Activated CD4-positive, alpha-beta T cell treated with anti-CD3 and anti-CD28 coated beads for 36 hours (primary cell): ENCODE measurements around the gene XPNPEP3. TPM values are rescaled to one million over a fixed set of nuclear protein-coding genes. Genes with fewer than 3 reads are reported as not detected.
"Not testable (repeated sequence)": the region's sequence is repeated elsewhere in the genome, so short reads cannot be mapped to it uniquely, and the experiment has no call there.

Source experiments
- ATAC-seq: fragments of 200-7000 bp; cut with Tn5 transposase; one replicate; pipeline ENCODE4 v1.10.0; 2021; ENCODE audit warnings: mild to moderate bottlenecking, moderate library complexity
- CTCF ChIA-PET: fragments of 350-600 bp; sonication (Branson Sonifier 250); formaldehyde crosslinking; loops from one replicate; lab custom pipeline; 2021; ENCODE audit warnings: antibody characterized with exemption; lab: Charles Lee
- POLR2A ChIA-PET: fragments of 350-600 bp; sonication (Branson Sonifier 250); formaldehyde crosslinking; loops from one replicate; lab custom pipeline; 2021; ENCODE audit warnings: antibody characterized with exemption, inconsistent platforms; lab: Charles Lee
- DNase-seq: peaks from one replicate; pipeline ENCODE4 v3.0.0-alpha.2; 2020
- H3K27ac Mint-ChIP-seq: one replicate; pipeline ENCODE4 v1.8.0; 2021; ENCODE audit warnings: mixed read lengths
- H3K27me3 Mint-ChIP-seq: one replicate; pipeline ENCODE4 v1.8.0; 2021; ENCODE audit warnings: mixed read lengths
- H3K36me3 Mint-ChIP-seq: one replicate; pipeline ENCODE4 v1.8.0; 2021; ENCODE audit warnings: low read depth, mixed read lengths
- H3K4me1 Mint-ChIP-seq: one replicate; pipeline ENCODE4 v1.8.0; 2021; ENCODE audit warnings: mixed read lengths
- H3K4me3 Mint-ChIP-seq: one replicate; pipeline ENCODE4 v1.8.0; 2021; ENCODE audit warnings: mild to moderate bottlenecking, moderate library complexity, mixed read lengths
- H3K9me3 Mint-ChIP-seq: one replicate; pipeline ENCODE4 v1.8.0; 2021; ENCODE audit warnings: low read depth, mixed read lengths
- intact Hi-C, 2 experiments: fragments of 100-400 bp; cut with DNase I in 1 of 2; cut with micrococcal nuclease in 1 of 2; formaldehyde crosslinking; loops; one replicate each; pipeline versions ENCODE4 v1.14.2 to v1.15.1; 2022 to 2024; cut with DNase I, micrococcal nuclease
- total RNA-seq, 2 experiments: library from RNA; stranded (reverse); gene quantifications; one replicate each; pipeline ENCODE4 v1.2.3, GENCODE V29; 2021

Gene XPNPEP3
- total RNA-seq, 2 experiments from 2014 or later: 21.5 to 25.8 TPM

DNA sequence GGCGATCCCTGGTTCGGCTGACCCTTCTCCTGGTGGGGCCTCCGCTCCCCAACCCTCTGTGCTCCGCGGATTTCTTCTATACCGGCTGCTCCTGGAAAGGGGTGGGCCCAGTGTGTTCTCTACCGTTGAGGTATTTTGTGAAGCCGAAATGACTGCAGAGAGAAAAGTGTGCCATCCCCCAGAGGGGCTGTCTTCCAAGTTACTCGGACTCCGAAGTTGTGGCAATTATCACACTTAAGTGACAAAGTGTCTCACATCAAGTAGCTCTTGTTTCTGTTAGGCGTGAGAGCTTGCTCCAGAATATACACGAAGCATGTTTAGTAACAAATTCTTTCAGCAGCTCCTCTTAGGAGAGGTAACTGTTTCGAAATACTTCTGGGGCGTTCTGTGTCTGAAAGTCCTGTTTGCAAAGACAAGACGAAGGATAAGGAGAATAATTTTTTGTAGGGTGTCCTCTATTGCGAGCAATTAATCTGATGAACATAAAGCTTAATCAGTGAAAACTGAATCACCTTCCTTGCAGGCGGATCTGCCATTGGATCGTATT is 434 bp downstream of the XPNPEP3 start:
- Mint-ChIP-seq H3K27ac (peak overlapping the region; percentile 99), H3K9me3 (no peaks in the 10 kb centered on the region), H3K27me3 (no peaks in the 10 kb centered on the region), H3K4me3 (peak overlapping the region; percentile 97), H3K36me3 (peaks cover 24% of the 10 kb centered on the region), H3K4me1 (peaks cover 49% of the 10 kb centered on the region)
- POLR2A ChIA-PET: interaction anchor here (0.5 to 1.3 kb wide), 6 partner anchors 38 to 831 kb away, joined by 3 to 8 read pairs (median 3); partner anchors contain the start of genes PHF5A, PMM1, SLC25A17 and SNU13
- intact Hi-C loops: loop anchor here (1.0 to 5.0 kb wide), 11 partner anchors 40 to 763 kb away; partner anchors contain the start of genes ACO2 (in 1 of the 2), DESI1 (in 1 of the 2), EP300 (in 1 of the 2) and L3MBTL2 (in 1 of the 2)
- ATAC-seq (no peak), DNase-seq (no peak)
- CTCF ChIA-PET: interaction anchor here (0.5 to 2.2 kb wide), 8 partner anchors 10 to 813 kb away, joined by 3 to 11 read pairs (median 4); partner anchors contain the start of gene SLC25A17

DNA sequence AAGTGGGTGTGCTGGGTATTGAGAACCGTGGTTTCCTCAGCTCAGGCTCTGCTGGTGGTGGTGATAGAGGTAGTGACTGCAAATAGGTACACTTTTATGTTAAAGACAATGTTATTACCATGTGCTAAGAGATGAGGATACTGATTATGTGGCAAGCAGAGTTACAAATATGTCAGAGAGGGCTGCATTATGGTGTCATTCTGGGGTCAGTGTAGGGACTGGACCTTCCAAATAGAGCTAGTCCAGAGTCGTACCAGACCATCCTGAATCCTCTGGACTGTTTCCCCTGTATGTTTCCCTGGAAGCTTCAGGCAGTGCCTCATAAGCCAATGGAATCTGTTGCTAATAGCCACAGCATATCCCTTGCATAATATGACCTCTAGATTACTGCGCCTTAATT is 5.1 kb downstream of the XPNPEP3 start, which contains the start of gene DNAJB7:
Gene DNAJB7, minus strand, starts transcription at position 101 of the 400 bp plus-strand sequence. CDS start 119 bp downstream, outside the sequence.
- intact Hi-C loops: no loop called here
- Mint-ChIP-seq H3K27me3 (no peaks in the 10 kb centered on the region), H3K9me3 (no peaks in the 10 kb centered on the region), H3K4me3 (no peak within 1 kb of the TSS), H3K27ac (peak within 1 kb of the TSS; percentile 70), H3K36me3 (peaks cover 13% of the 10 kb centered on the region), H3K4me1 (peaks cover 33% of the 10 kb centered on the region)
- ATAC-seq (no peak), DNase-seq (no peak)
- ChIA-PET POLR2A (no interaction called here), CTCF (interaction anchor here (0.6 to 0.7 kb wide), 2 partner anchors 37 to 83 kb away, joined by 3 read pairs; no protein-coding TSS in a partner anchor)

DNA sequence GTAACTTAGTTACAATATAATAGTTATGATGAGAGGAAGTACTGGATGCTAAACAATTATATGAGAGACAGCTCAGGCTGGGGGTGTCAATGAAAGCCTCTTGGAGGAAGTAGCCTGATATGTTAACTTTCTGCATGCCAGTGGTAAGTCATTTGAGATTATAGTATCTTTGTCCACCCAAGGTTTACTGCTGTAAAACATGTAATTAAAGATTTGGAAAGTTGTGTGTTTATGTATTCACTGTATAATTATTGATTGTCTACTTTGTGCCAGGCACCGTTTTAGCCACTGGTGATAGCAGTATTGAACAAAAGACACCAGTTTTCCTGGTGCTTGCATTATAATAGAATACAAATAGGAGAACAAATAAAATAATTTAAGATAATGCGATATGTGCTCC is 5.6 kb downstream of the XPNPEP3 start:
- peaks cover 9% of the 10 kb centered on the region for H3K36me3 Mint-ChIP-seq
- CTCF ChIA-PET: interaction anchor here (0.6 to 0.7 kb wide), 2 partner anchors 37 to 84 kb away, joined by 3 read pairs; no protein-coding TSS in a partner anchor
- intact Hi-C loops: no loop called here
- H3K9me3 Mint-ChIP-seq: no peaks in the 10 kb centered on the region
- no peak overlapping the region for H3K4me3 Mint-ChIP-seq
- ATAC-seq (no peak), DNase-seq (no peak)
- POLR2A ChIA-PET: no interaction called here
- H3K27ac Mint-ChIP-seq: no peak overlapping the region
- H3K4me1 Mint-ChIP-seq: peaks cover 31% of the 10 kb centered on the region
- H3K27me3 Mint-ChIP-seq: no peaks in the 10 kb centered on the region

DNA sequence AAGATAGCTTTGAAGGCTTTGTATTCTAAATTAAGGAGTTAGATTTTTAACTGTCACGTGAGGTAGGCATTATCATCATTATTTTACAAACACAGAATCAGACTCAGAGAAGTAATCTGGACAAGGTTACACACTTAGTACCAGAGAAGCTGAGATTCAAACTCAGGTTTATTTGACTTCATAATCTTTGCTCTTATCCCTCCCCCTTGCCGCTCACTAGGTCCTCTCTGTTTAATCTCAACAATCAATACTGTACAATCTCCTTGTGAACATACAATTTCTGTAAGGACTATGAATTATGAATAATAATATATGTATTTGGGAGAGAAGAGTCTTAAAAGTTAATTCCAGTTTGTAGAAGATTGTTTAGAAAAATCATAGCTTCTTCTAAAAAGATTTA is 10.2 kb downstream of the XPNPEP3 start:
- intact Hi-C loops: no loop called here
- ATAC-seq (no peak), DNase-seq (no peak)
- peaks cover 2% of the 10 kb centered on the region for H3K36me3 Mint-ChIP-seq
- no peaks in the 10 kb centered on the region for H3K9me3 Mint-ChIP-seq
- H3K27me3 Mint-ChIP-seq: no peaks in the 10 kb centered on the region
- POLR2A ChIA-PET: interaction anchor here (0.6 kb wide), 1 partner anchor 11 kb away, joined by 4 read pairs; the partner anchor contains the start of gene ST13
- no peak overlapping the region for H3K27ac Mint-ChIP-seq
- CTCF ChIA-PET: interaction anchor here (0.8 to 2.2 kb wide), 7 partner anchors 10 to 48 kb away, joined by 3 to 6 read pairs (median 4); partner anchors contain the start of genes SLC25A17, ST13 and XPNPEP3
- peaks cover 11% of the 10 kb centered on the region for H3K4me1 Mint-ChIP-seq
- H3K4me3 Mint-ChIP-seq: no peak overlapping the region

DNA sequence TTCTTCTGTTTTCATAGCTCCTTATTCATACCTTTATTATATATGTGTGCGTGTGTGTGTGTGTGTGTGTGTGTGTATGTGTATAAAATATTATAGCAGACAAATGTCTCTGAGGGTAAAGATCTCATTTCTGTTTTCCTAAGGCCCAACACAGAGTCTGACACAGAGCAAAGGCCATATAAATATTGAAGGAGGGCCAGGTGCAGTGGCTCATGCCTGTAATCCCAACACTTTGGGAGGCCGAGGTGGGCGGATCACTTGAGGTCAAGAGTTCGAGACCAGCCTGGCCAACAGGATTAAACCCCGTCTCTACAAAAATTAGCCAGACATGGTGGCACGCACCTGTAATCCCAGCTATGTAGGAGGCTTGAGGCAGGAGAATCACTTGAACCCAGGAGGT is 11.4 kb downstream of the XPNPEP3 start:
- CTCF ChIA-PET: interaction anchor here (0.8 to 2.2 kb wide), 3 partner anchors 11 to 55 kb away, joined by 3 to 6 read pairs (median 4); partner anchors contain the start of genes SLC25A17, ST13 and XPNPEP3
- H3K4me3 Mint-ChIP-seq, H3K36me3 Mint-ChIP-seq, H3K9me3 Mint-ChIP-seq, H3K27ac Mint-ChIP-seq, H3K27me3 Mint-ChIP-seq, intact Hi-C loops, POLR2A ChIA-PET, ATAC-seq, DNase-seq, H3K4me1 Mint-ChIP-seq: not testable (repeated sequence)

DNA sequence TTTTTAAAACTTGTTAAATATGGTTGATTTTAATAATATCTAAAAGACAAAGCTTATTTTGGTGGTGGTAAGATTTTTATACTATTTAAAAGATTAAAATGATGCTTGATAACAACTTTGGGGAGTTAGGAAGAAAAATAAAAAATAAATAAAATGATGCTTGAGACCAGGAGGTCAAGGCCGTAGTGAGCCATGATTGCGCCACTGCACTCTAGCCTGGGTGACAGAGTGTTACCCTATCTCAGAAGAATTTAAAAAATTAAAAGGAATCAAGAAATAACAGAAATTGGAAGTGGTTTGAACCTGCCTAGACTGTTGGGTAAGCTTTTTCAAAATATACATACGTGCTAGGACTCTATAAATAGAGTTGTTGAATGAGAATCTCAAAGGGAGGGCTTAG is 17.1 kb downstream of the XPNPEP3 start:
- CTCF ChIA-PET: interaction anchor here (0.6 to 0.8 kb wide), 2 partner anchors 16 to 70 kb away, joined by 3 read pairs; no protein-coding TSS in a partner anchor
- Mint-ChIP-seq H3K36me3 (peaks cover 2% of the 10 kb centered on the region), H3K9me3 (no peaks in the 10 kb centered on the region), H3K4me3 (no peak overlapping the region), H3K27me3 (no peaks in the 10 kb centered on the region), H3K4me1 (no peaks in the 10 kb centered on the region), H3K27ac (no peak overlapping the region)
- DNase-seq (no peak), ATAC-seq (no peak)
- POLR2A ChIA-PET: no interaction called here
- intact Hi-C loops: no loop called here

DNA sequence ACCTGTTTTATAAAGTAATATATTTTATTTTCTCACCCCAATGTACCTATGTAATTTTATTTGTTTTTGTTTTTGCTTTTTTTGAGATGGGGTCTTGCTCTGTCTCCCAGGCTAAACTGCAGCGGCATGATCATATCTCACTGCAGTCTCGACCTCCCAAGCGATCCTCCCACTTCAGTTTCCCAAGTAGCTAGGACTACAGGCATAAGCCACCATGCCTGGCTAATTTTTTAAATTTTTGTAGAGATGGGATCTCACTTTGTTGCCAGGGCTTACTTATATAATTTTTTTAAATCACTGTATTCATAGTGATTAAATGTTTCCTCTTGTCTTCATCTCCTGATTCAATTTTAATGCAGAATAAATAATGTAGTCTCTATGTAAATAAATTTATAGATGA is 18.2 kb downstream of the XPNPEP3 start:
- Mint-ChIP-seq H3K9me3 (no peaks in the 10 kb centered on the region), H3K27ac (no peak overlapping the region), H3K36me3 (peaks cover 2% of the 10 kb centered on the region), H3K4me1 (no peaks in the 10 kb centered on the region), H3K27me3 (no peaks in the 10 kb centered on the region), H3K4me3 (no peak overlapping the region)
- ChIA-PET POLR2A (no interaction called here), CTCF (no interaction called here)
- intact Hi-C loops: no loop called here
- DNase-seq: no peak
- ATAC-seq: no peak

DNA sequence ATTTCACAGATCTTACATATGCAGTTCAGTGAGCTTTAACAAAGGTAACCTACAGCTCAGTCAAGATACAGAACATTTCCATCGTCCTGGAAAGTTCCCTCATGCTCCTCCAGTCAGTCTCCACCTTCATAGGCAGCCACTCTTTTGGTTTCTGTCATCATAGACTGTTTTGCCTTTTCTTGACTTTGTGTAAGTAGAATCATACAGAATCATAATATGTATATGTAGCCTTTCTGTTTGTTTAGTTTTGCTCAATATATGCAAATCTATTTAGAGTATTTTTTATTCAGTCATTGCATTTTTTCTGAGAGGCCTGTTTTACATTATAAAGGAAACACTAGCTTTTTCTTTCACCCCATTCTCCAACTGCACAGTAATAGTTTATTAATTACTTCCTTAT is 20.0 kb downstream of the XPNPEP3 start:
- intact Hi-C loops: no loop called here
- DNase-seq: no peak
- Mint-ChIP-seq H3K36me3 (no peaks in the 10 kb centered on the region), H3K9me3 (no peaks in the 10 kb centered on the region), H3K27ac (no peak overlapping the region), H3K27me3 (no peaks in the 10 kb centered on the region), H3K4me1 (no peaks in the 10 kb centered on the region), H3K4me3 (no peak overlapping the region)
- POLR2A ChIA-PET: interaction anchor here (0.6 kb wide), 1 partner anchor 24 kb away, joined by 3 read pairs; no protein-coding TSS in a partner anchor
- CTCF ChIA-PET: interaction anchor here (1.5 to 2.5 kb wide), 2 partner anchors 10 to 46 kb away, joined by 4 to 8 read pairs; no protein-coding TSS in a partner anchor
- ATAC-seq: no peak

DNA sequence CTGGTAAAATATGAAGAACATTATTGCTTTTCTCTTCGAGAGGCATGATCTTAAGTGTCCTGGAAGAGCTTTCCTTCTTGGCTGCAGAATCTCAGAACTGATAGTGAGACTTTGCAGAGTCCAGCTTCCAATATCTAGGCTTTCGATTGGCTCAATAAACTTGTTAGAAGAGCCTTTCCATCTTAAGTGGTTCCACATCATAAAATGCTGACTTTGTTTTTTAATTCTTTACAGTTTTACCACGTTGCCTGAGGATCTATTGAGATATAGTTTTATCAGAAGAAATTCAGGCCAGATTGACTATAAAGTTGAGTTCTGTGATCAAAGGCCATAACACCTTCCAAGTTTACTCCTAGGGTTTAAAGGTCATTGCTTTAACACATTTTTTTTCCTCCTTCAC is 20.5 kb downstream of the XPNPEP3 start:
- POLR2A ChIA-PET: no interaction called here
- Mint-ChIP-seq H3K36me3 (no peaks in the 10 kb centered on the region), H3K4me1 (no peaks in the 10 kb centered on the region), H3K4me3 (no peak overlapping the region), H3K9me3 (no peaks in the 10 kb centered on the region), H3K27me3 (no peaks in the 10 kb centered on the region), H3K27ac (no peak overlapping the region)
- ATAC-seq (no peak), DNase-seq (no peak)
- CTCF ChIA-PET: interaction anchor here (1.5 to 2.5 kb wide), 2 partner anchors 11 to 45 kb away, joined by 4 to 8 read pairs; no protein-coding TSS in a partner anchor
- intact Hi-C loops: no loop called here

DNA sequence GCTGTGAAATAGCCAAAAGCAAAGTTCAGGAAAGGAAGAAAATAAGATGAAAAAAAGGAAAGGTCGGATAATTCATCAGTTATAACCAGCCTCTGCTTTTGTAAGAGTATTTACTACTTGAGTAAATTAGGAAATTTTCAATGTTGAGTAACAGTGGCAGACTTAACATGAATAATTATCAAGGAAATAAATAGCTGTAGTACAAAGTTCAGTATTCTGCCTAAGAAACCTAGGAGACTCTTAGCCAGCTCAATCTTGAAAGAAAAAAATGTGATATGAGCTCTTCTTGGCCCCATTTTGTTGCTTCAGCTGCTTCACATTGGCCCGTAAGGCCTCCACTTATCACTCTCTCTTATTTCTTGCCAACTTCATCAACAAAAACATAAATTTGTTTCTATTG is 22.0 kb downstream of the XPNPEP3 start:
- H3K27ac Mint-ChIP-seq: no peak overlapping the region
- no peaks in the 10 kb centered on the region for H3K4me1 Mint-ChIP-seq
- ChIA-PET POLR2A (no interaction called here), CTCF (interaction anchor here (0.9 to 1.1 kb wide), 3 partner anchors 42 to 196 kb away, joined by 3 to 4 read pairs (median 4); no protein-coding TSS in a partner anchor)
- DNase-seq (no peak), ATAC-seq (no peak)
- no peaks in the 10 kb centered on the region for H3K9me3 Mint-ChIP-seq
- no peaks in the 10 kb centered on the region for H3K27me3 Mint-ChIP-seq
- peaks cover 2% of the 10 kb centered on the region for H3K36me3 Mint-ChIP-seq
- H3K4me3 Mint-ChIP-seq: no peak overlapping the region
- intact Hi-C loops: no loop called here

DNA sequence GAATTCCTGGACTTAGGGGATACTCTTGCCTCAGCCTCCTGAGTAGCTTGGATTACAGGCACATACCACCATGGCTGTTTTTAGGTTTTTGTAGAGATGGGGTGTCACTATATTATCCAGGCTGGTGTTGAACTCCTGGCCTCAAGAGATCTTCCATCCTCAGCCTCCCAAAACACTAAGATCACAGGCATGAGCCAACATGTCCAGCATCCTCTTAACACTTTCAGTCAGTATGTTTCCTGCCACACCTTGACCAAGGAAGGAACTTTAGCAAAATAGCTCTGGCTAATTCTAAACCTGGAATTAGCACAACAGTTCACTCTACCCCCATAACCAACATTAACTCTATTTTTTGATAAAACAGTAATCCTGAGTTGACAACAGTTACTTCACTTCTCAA is 32.2 kb downstream of the XPNPEP3 start:
- Mint-ChIP-seq H3K36me3 (peaks cover 19% of the 10 kb centered on the region), H3K4me1 (no peaks in the 10 kb centered on the region), H3K27me3 (no peaks in the 10 kb centered on the region), H3K9me3 (no peaks in the 10 kb centered on the region), H3K27ac (no peak overlapping the region), H3K4me3 (no peak overlapping the region)
- ChIA-PET POLR2A (no interaction called here), CTCF (interaction anchor here (0.9 to 1.7 kb wide), 3 partner anchors 10 to 138 kb away, joined by 3 to 5 read pairs (median 4); no protein-coding TSS in a partner anchor)
- DNase-seq (no peak), ATAC-seq (no peak)
- intact Hi-C loops: no loop called here
